WERI-Rb-1 (cell line): ENCODE measurements around the gene RABGGTA.

Experiments
- DNase-seq: peaks from one replicate; pipeline ENCODE4 v3.0.0-alpha.2; 2020
- H3K27ac ChIP-seq: fragments of 250-450 bp; sonication (Bioruptor Pico); 2 replicates; pipeline ENCODE4 v1.5.1; 2020; ENCODE audit warnings: mild to moderate bottlenecking, moderate library complexity
- H3K27me3 ChIP-seq: fragments of 250-450 bp; sonication (Bioruptor Pico); 2 replicates; pipeline ENCODE4 v1.5.1; 2021; ENCODE audit warnings: mild to moderate bottlenecking, low read depth, moderate library complexity; ENCODE audit not compliant: insufficient read depth, severe bottlenecking
- H3K36me3 ChIP-seq: fragments of 250-450 bp; sonication (Bioruptor Pico); 2 replicates; pipeline ENCODE4 v1.5.1; 2020; ENCODE audit warnings: mild to moderate bottlenecking, moderate library complexity
- H3K4me3 ChIP-seq: 2 replicates; pipeline ENCODE4 v1.5.1; 2011; ENCODE audit warnings: low read depth, mild to moderate bottlenecking, control low read depth, low read length
- H3K9me3 ChIP-seq: fragments of 250-450 bp; sonication (Bioruptor Pico); 2 replicates; pipeline ENCODE4 v1.5.1; 2021; ENCODE audit warnings: mild to moderate bottlenecking, moderate library complexity; ENCODE audit not compliant: severe bottlenecking
- TF ChIP-seq, protein P1 (sequence below): IDR thresholded peaks from 2 replicates; pipeline ENCODE4 v1.5.1; 2011; ENCODE audit warnings: low read depth, mild to moderate bottlenecking, control low read depth, inconsistent platforms, low read length

RABGGTA gene

DNA sequence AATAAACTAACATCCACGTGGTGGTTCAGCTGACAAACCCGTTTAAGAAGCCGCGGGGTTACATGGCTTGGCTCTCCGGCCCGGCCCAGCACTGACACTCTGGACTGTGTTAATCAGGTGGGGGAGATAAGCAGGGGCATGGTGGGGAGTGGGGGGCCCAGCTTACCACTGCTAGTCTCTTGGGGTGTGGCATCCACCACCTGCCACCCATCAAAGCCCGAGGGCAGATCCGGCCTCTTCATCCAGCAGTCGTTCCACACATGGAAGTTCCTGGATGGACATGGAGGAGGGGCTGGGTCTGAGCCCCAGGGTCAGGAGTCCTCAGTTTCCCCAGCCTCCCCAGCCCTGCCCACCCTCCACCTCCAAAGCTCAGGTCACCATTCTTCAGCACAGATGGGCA is 13.3 kb downstream of the RABGGTA start:
- TF ChIP-seq, protein P1, sequence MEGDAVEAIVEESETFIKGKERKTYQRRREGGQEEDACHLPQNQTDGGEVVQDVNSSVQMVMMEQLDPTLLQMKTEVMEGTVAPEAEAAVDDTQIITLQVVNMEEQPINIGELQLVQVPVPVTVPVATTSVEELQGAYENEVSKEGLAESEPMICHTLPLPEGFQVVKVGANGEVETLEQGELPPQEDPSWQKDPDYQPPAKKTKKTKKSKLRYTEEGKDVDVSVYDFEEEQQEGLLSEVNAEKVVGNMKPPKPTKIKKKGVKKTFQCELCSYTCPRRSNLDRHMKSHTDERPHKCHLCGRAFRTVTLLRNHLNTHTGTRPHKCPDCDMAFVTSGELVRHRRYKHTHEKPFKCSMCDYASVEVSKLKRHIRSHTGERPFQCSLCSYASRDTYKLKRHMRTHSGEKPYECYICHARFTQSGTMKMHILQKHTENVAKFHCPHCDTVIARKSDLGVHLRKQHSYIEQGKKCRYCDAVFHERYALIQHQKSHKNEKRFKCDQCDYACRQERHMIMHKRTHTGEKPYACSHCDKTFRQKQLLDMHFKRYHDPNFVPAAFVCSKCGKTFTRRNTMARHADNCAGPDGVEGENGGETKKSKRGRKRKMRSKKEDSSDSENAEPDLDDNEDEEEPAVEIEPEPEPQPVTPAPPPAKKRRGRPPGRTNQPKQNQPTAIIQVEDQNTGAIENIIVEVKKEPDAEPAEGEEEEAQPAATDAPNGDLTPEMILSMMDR: no peak
- no peaks in the 10 kb centered on the region for H3K27me3 ChIP-seq
- H3K9me3 ChIP-seq: no peaks in the 10 kb centered on the region
- no peaks in the 10 kb centered on the region; the same call in 1 of the 2 replicates for H3K36me3 ChIP-seq
- no peak overlapping the region for H3K27ac ChIP-seq
- H3K4me3 ChIP-seq: no peak overlapping the region
- DNase-seq: no peak

DNA sequence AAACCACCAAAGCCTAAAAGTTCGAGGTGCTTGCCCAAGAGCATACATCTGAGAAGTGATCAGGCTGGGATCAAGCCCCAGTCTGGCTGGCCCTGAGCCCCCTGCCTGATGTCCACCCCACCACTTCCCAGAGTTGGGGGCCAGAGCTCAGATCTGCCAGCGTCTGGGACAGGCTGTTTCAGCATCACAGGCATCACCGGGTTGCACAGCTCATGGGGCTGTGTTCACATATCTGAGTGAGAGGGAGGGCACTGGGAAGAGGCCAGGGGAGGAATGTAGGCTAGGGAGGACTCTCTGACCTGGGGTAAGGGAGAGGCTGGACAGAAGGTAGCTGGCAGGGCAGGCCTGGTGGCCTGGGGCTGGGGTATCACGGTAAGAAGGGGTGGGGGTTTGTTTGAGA is 14.4 kb downstream of the RABGGTA start:
- TF ChIP-seq, protein P1: no peak
- no peaks in the 10 kb centered on the region; the same call in 1 of the 2 replicates for H3K36me3 ChIP-seq
- no peak overlapping the region for H3K27ac ChIP-seq
- no peaks in the 10 kb centered on the region for H3K27me3 ChIP-seq
- no peak overlapping the region for H3K4me3 ChIP-seq
- no peaks in the 10 kb centered on the region for H3K9me3 ChIP-seq
- DNase-seq: no peak

- TF ChIP-seq, protein P1: no peak
- H3K9me3 ChIP-seq: no peaks in the 10 kb centered on the region
- H3K36me3 ChIP-seq: no peaks in the 10 kb centered on the region; the same call in 1 of the 2 replicates
- no peak overlapping the region for H3K4me3 ChIP-seq
- DNase-seq: no peak
- H3K27me3 ChIP-seq: no peaks in the 10 kb centered on the region
- no peak overlapping the region for H3K27ac ChIP-seq
These were observed 15.3 kb downstream of the RABGGTA start for GRCh38 chr14:24255931-24256711.

DNA sequence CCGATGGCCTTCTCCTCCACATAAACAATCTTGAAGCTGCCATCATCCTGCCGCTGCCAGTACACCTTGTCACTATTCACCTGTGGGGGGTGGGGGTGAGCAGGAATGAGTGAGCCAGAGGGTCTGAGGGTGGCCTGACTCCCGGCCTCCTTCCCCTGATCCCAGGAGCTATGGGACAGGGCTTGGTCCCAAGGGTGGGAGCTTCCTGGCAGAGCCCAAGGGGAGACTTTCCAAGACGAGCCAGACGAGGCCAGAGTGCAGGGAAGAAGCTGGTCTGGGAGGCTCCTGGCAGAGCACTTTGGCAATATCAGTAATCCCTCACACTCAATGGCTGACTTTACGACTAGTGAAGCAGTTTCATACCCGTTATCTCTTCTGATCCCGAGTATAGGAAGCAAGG is 16.0 kb downstream of the RABGGTA start:
- no peak overlapping the region for H3K27ac ChIP-seq
- H3K9me3 ChIP-seq: no peaks in the 10 kb centered on the region
- DNase-seq: no peak
- no peaks in the 10 kb centered on the region; the same call in 1 of the 2 replicates for H3K36me3 ChIP-seq
- no peak overlapping the region for H3K4me3 ChIP-seq
- H3K27me3 ChIP-seq: no peaks in the 10 kb centered on the region
- TF ChIP-seq, protein P1: no peak

GRCh38 chr14:24254630-24255392 is 16.6 kb downstream of the RABGGTA start:
- no peak overlapping the region for H3K27ac ChIP-seq
- DNase-seq: no peak
- TF ChIP-seq, protein P1: no peak
- no peaks in the 10 kb centered on the region; the same call in 1 of the 2 replicates for H3K36me3 ChIP-seq
- no peaks in the 10 kb centered on the region for H3K27me3 ChIP-seq
- no peaks in the 10 kb centered on the region for H3K9me3 ChIP-seq
- no peak overlapping the region for H3K4me3 ChIP-seq
